Ovary (tissue), 9 donors: ENCODE measurements around the gene RAB4A. TPM values are rescaled to one million over a fixed set of nuclear protein-coding genes. Genes with fewer than 3 reads are reported as not detected.

Source experiments
- DNase-seq, 5 donors: peaks; one replicate each; pipeline ENCODE4 v3.0.0-alpha.2; 2019 to 2020
- H3K27ac ChIP-seq, 2 donors: fragments of 200-600 bp; one replicate each; pipeline versions ENCODE4 v1.5.1 to v1.8.0; 2019 to 2022
- H3K27me3 ChIP-seq: fragments of 200-600 bp; one replicate; pipeline ENCODE4 v1.8.0; 2022
- H3K36me3 ChIP-seq: fragments of 200-600 bp; sonication (generic); one replicate; pipeline ENCODE4 v1.5.1; 2019
- H3K4me1 ChIP-seq: one replicate; pipeline ENCODE4 v1.8.1; 2013; ENCODE audit warnings: mild to moderate bottlenecking, moderate library complexity; ENCODE audit not compliant: insufficient read depth
- H3K4me3 ChIP-seq: fragments of 200-600 bp; sonication (generic); one replicate; pipeline ENCODE4 v1.5.1; 2017
- H3K9me3 ChIP-seq, 2 donors: fragments of 200-600 bp in 1 of 2; sonication (generic) in 1 of 2; one replicate each; pipeline versions ENCODE4 v1.5.1 to v1.8.1; 2013 to 2019; ENCODE audit warnings: mild to moderate bottlenecking in 1 of 2, moderate library complexity in 1 of 2
- CTCF ChIP-seq, 3 donors: fragments of 450-650 bp in 2 of 3; fragments of 200-600 bp in 1 of 3; IDR thresholded peaks; one replicate each; pipeline versions ENCODE4 v1.5.1 to v1.8.0; 2016 to 2022; ENCODE audit warnings: antibody characterized with exemption in 3 of 3, mild to moderate bottlenecking in 1 of 3
- EP300 ChIP-seq: sonication (generic); formaldehyde crosslinking; IDR thresholded peaks from one replicate; pipeline ENCODE4 v1.6.1; 2017; ENCODE audit warnings: antibody characterized with exemption
- POLR2A ChIP-seq: fragments of 450-650 bp; IDR thresholded peaks from one replicate; pipeline ENCODE4 v1.6.1; 2017; ENCODE audit warnings: antibody characterized with exemption, mild to moderate bottlenecking, moderate library complexity
- intact Hi-C, 4 donors: fragments of 100-400 bp; cut with DNase I; formaldehyde crosslinking; loops; one replicate each; pipeline versions ENCODE4 v1.11.0 to v1.15.1; 2022 to 2023
- polyA plus RNA-seq, 2 donors: library from polyadenylated mRNA; stranded (reverse); fragments of 200-250 nt in 1 of 2; fragments of 350-450 nt in 1 of 2; fragmentation: Illumina TruSeq in 1 of 2; extraction: RNeasy Lipid Tissue Mini Kit (QIAGEN cat#74804) in 1 of 2; gene quantifications; one replicate each; pipeline ENCODE4 v1.2.3, GENCODE V29; 2013 to 2014
- total RNA-seq, 7 donors: library from RNA; depleted of rRNA in 2 of 7; stranded (reverse); fragments of >200 nt in 2 of 7; fragmentation: NEBNext Ultra II Directional in 3 of 7; extraction: Animal tissue kit (Norgen Biotek cat#: 25700) in 3 of 7; gene quantifications; one replicate each; pipeline versions ENCODE4 v1.1.0 to v1.2.4, GENCODE V29; 2016 to 2023
- donor health status: DM: no; HTN: no; CAD: no; lungs with moderate emphysema.
- donor health status: DM: no; HTN: no; CAD: no.
- donor health status: Bipolar disorder and iron deficiency.
- donor health status: DM: yes; HTN: yes; CAD: no.
- donor health status: DM: no; HTN: no; CAD: no.
- donor health status: DM: yes; HTN: yes; CAD: no.

Gene RAB4A
- total and polyA plus RNA-seq, 9 donors, result 19.5 to 69.2 (median 44.3) TPM

- Histone ChIP-seq H3K4me3 (no peak overlapping the region), H3K36me3 (no peaks in the 10 kb centered on the region), H3K27ac (no peak overlapping the region), H3K27me3 (no peaks in the 10 kb centered on the region), H3K4me1 (no peaks in the 10 kb centered on the region), H3K9me3 (no peaks in the 10 kb centered on the region)
- intact Hi-C loops, result no loop called here
- no peak for DNase-seq
- TF ChIP-seq EP300 (no peak), CTCF (IDR thresholded peaks at IDR 0.05) (no peak), POLR2A (no peak)
Measured at GRCh38 chr1:229354226-229354625, 83.3 kb downstream of the RAB4A start.

Other genes with a start within 250 kb of the RAB4A start
- gene CCSAP, start 71.9 kb downstream of the RAB4A start, total RNA-seq, result 1 to 10 TPM; 3.3 to 9.2 (median 6.8) TPM
- gene CCSAP, start 71.9 kb downstream of the RAB4A start, polyA plus RNA-seq, result 1 to 10 TPM; 3.7 to 5.6 TPM
- gene ACTA1, start 163.0 kb downstream of the RAB4A start, total RNA-seq, result 1 to 10 TPM in 2 of 7 donors, under 1 TPM in 1, not detected in 4; 0.33 to 3.3 (median 2.1) TPM
- gene ACTA1, start 163.0 kb downstream of the RAB4A start, polyA plus RNA-seq, result under 1 TPM; 0.47 to 0.70 TPM
- 10 to 100 TPM; 40.5 to 49.2 (median 40.8) TPM for gene NUP133, start 237.2 kb downstream of the RAB4A start, total RNA-seq
- 10 to 100 TPM; 15.3 to 29.3 TPM for gene NUP133, start 237.2 kb downstream of the RAB4A start, polyA plus RNA-seq